Spinal cord (tissue), 10 donors: ENCODE results near the gene SMC1A. TPM values are rescaled to one million over a fixed set of nuclear protein-coding genes. Genes with fewer than 3 reads are reported as not detected.

ENCODE experiments used
- DNase-seq, 6 donors: peaks; one replicate each; pipeline versions ENCODE4 v3.0.0 to v3.0.0-alpha.2; 2013 to 2015; ENCODE audit warnings: low spot score in 6 of 6, low read depth in 4 of 6
- H3K27ac ChIP-seq: one replicate; pipeline ENCODE4 v1.5.1; 2013; ENCODE audit warnings: low read depth, low read length, control low read depth
- H3K27me3 ChIP-seq: one replicate; pipeline ENCODE4 v1.6.1; 2013; ENCODE audit warnings: low read length; ENCODE audit not compliant: control insufficient read depth, insufficient read depth
- H3K36me3 ChIP-seq: one replicate; pipeline ENCODE4 v1.6.1; 2013; ENCODE audit warnings: low read length; ENCODE audit not compliant: control insufficient read depth, insufficient read depth
- H3K4me1 ChIP-seq: one replicate; pipeline ENCODE4 v1.6.1; 2013; ENCODE audit warnings: low read length; ENCODE audit not compliant: control insufficient read depth, insufficient read depth
- H3K4me3 ChIP-seq: one replicate; pipeline ENCODE4 v1.5.1; 2013; ENCODE audit warnings: low read depth, low read length, control low read depth
- H3K9me3 ChIP-seq: one replicate; pipeline ENCODE4 v1.6.1; 2013; ENCODE audit warnings: low read length; ENCODE audit not compliant: control insufficient read depth, insufficient read depth
- WGBS: methylation state at CpG from one replicate; pipeline ENCODE4 v1.1.5; 2013; ENCODE audit warnings: missing lambda C conversion rate; ENCODE audit not compliant: insufficient coverage; 5-methylcytosine and 5-hydroxymethylcytosine counted together
- polyA plus RNA-seq, 2 donors: library from polyadenylated mRNA; unstranded; fragments of 120-200 nt; gene quantifications; one replicate each; pipeline ENCODE4 v1.2.1, GENCODE V29; 2013; ENCODE audit not compliant: insufficient read length in 2 of 2
- small RNA-seq: library from RNA; depleted of rRNA; stranded (forward); fragments of <200 nt; gene quantifications from one replicate; pipeline ENCODE3, GENCODE V24; 2014; ENCODE audit warnings: low replicate concordance
- total RNA-seq, 2 donors: library from RNA; depleted of rRNA in 1 of 2; stranded (reverse); fragments of 120-200 nt in 1 of 2; fragments of >200 nt in 1 of 2; gene quantifications; one replicate each; pipeline versions ENCODE4 v1.2.3 to v1.2.4, GENCODE V29; 2013 to 2014
- donor health status: healthy.

SMC1A gene
- total and polyA plus RNA-seq, 4 donors, result 22.9 to 63.6 (median 34.6) TPM

DNA sequence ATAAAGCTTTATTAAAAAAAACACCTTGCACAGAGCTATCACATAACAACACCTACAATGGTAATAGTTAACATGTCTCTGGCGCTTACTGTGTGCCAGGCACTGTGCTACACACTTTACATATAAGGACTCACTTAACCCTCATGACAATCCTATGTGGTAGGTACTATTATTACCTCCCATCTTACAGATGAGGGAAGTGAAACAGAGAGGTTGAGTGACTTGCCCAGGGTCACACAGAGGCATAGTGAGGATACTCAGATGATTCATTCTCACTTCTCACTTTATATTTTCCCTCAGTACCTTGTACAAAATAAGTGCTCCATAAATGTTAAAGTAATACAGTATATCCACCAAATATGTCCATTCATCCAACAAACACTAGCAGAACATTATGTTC, 97.7 kb downstream of the SMC1A start:
- Histone ChIP-seq H3K27me3 (peaks cover 75% of the 10 kb centered on the region), H3K4me1 (peaks cover 17% of the 10 kb centered on the region), H3K4me3 (no peak overlapping the region), H3K36me3 (no peaks in the 10 kb centered on the region), H3K9me3 (no peaks in the 10 kb centered on the region), H3K27ac (no peak overlapping the region)
- no CpG with 5 or more reads among the region's 1 CpG for WGBS
- DNase-seq, result no peak

Small RNA genes lying within 50 kb of the gene (small RNA-seq; reads per million reads assigned to genes)
- gene AC245102.2, result not detected
- 0.20 reads per million, percentile 6 among the genes with 10 or more reads in this experiment for gene MIR6857
- gene RF00019, result not detected
- gene VTRNA3-1P, result not detected

Other genes starting within 250 kb of the SMC1A start
- 10 to 100 TPM; 82.0 to 82.4 TPM for gene KDM5C, start 197.4 kb downstream of the SMC1A start, total RNA-seq
- 10 to 100 TPM; 60.2 to 63.7 TPM for gene KDM5C, start 197.4 kb downstream of the SMC1A start, polyA plus RNA-seq
- gene IQSEC2, start 141.1 kb downstream of the SMC1A start, total RNA-seq, result 10 to 100 TPM; 11.8 to 13.6 TPM
- 10 to 100 TPM; 44.0 to 47.8 TPM for gene IQSEC2, start 141.1 kb downstream of the SMC1A start, polyA plus RNA-seq
- gene RIBC1, start 219 bp upstream of the SMC1A start, total RNA-seq, result 10 to 100 TPM in 1 of 2 donors, 1 to 10 TPM in 1; 1.8 to 11.0 TPM
- gene RIBC1, start 219 bp upstream of the SMC1A start, polyA plus RNA-seq, result 1 to 10 TPM; 5.4 to 7.4 TPM
- 100 to 1,000 TPM in 1 of 2 donors, 10 to 100 TPM in 1; 42.7 to 102 TPM for gene HSD17B10, start 11.7 kb upstream of the SMC1A start, total RNA-seq
- gene HSD17B10, start 11.7 kb upstream of the SMC1A start, polyA plus RNA-seq, result 10 to 100 TPM; 89.8 to 96.6 TPM